K562 (cell line): ENCODE data around the gene ZSWIM3. TPM values are rescaled to one million over a fixed set of nuclear protein-coding genes. Genes with fewer than 3 reads are reported as not detected.
A peak's percentile ranks its signal among the peaks of the same experiment; 100 is the strongest.

Experiments
- AFF4 ChIP-seq: sonication (generic); formaldehyde crosslinking; IDR thresholded peaks from 2 replicates; pipeline ENCODE4 v1.8.0; 2023; ENCODE audit warnings: mild to moderate bottlenecking, missing genetic modification reagents
- ELF4 ChIP-seq: fragments of 450-650 bp; formaldehyde crosslinking; IDR thresholded peaks from 2 replicates; pipeline ENCODE4 v1.4.0; 2022; ENCODE audit warnings: missing genetic modification characterization
- PREB ChIP-seq: sonication (generic); formaldehyde crosslinking; IDR thresholded peaks from 2 replicates; pipeline ENCODE4 v1.8.1; 2023; ENCODE audit warnings: mild to moderate bottlenecking, missing genetic modification reagents
- RAD21 ChIP-seq, 2 experiments: fragments of 250-450 bp in 1 of 2; fragments of 450-650 bp in 1 of 2; sonication (Bioruptor Pico) in 1 of 2; formaldehyde crosslinking in 1 of 2; IDR thresholded peaks in 1 of 2; conservative IDR thresholded peaks in 1 of 2; 2 replicates each; pipeline versions ENCODE4 v1.4.0 to v1.8.0; 2020 to 2022; ENCODE audit warnings: mild to moderate bottlenecking in 2 of 2, moderate library complexity in 1 of 2
- RFX1 ChIP-seq: fragments of 450-650 bp; IDR thresholded peaks from 2 replicates; pipeline ENCODE4 v1.6.1; 2016; ENCODE audit warnings: mild to moderate bottlenecking, moderate library complexity
- RFX7 ChIP-seq: fragments of 250-450 bp; sonication (Bioruptor Pico); IDR thresholded peaks from 2 replicates; pipeline ENCODE4 v1.5.1; 2021; ENCODE audit warnings: mild to moderate bottlenecking
- ZNF398 ChIP-seq: fragments of 250-450 bp; sonication (Bioruptor Pico); IDR thresholded peaks from 2 replicates; pipeline ENCODE4 v1.8.0; 2021; ENCODE audit warnings: moderate library complexity, mild to moderate bottlenecking, inconsistent platforms
- ZNF41 ChIP-seq: fragments of 250-450 bp; sonication (Bioruptor Pico); conservative IDR thresholded peaks from 2 replicates; pipeline ENCODE4 v1.4.0; 2020; ENCODE audit warnings: mild to moderate bottlenecking
- polyA plus RNA-seq, 8 experiments: library from polyadenylated mRNA; depleted of rRNA in 4 of 8; stranded (reverse) in 5 of 8; unstranded in 3 of 8; fragments of >200 nt; fragmentation: Nextera tagmentation in 2 of 8; fragmentation: Illumina TruSeq in 1 of 8; extraction: Ambion mirVana in 2 of 8; extraction: Trizol in 1 of 8; gene quantifications; 2 replicates each; pipeline versions ENCODE4 v1.2.1 to v1.2.3, GENCODE V29; 2011 to 2014; ENCODE audit warnings: inconsistent platforms in 1 of 8, missing spikeins in 1 of 8
- total RNA-seq, 7 experiments: library from RNA; depleted of rRNA in 6 of 7; stranded (reverse); fragments of >200 nt in 6 of 7; fragmentation: Illumina TruSeq in 2 of 7; extraction: Trizol in 2 of 7; gene quantifications; 2 replicates each; pipeline versions ENCODE4 v1.2.1 to v1.2.3, GENCODE V29; 2011 to 2021; ENCODE audit warnings: low replicate concordance in 1 of 7

ZSWIM3 gene
- total and polyA plus RNA-seq, 9 of the 15 experiments (the other 6 are each of a cell fraction or from before 2014, with no cell fraction given): 1.7 to 4.3 (median 2.9) TPM

- TF ChIP-seq ZNF398 (CRISPR knock-in tag): no peak
- no peak for TF ChIP-seq ELF4 (CRISPR knock-in tag)
- TF ChIP-seq RFX1: no peak
- TF ChIP-seq PREB: no peak
- TF ChIP-seq ZNF41 (CRISPR knock-in tag): no peak
- no peak for TF ChIP-seq AFF4 (CRISPR knock-in tag)
- peak; percentile 63 to 65 for TF ChIP-seq RAD21 (CRISPR knock-in tag; conservative IDR thresholded peaks at IDR 0.05 in 1 of 2, IDR thresholded peaks at IDR 0.05 in 1 of 2)
- no peak for TF ChIP-seq RFX7 (CRISPR knock-in tag)
These were observed 33.9 kb downstream of the ZSWIM3 start, which contains the start of the genes CTSA and NEURL2 (continued) for GRCh38 chr20:45890985-45891983.
